LHCN-M2 (cell line): ENCODE measurements around the gene SCAMP2. TPM values are rescaled to one million over a fixed set of nuclear protein-coding genes. Genes with fewer than 3 reads are reported as not detected.
A peak's percentile ranks its signal among the peaks of the same experiment; 100 is the strongest.

Experiments used
- DNase-seq: peaks from one replicate; pipeline ENCODE4 v3.0.0-alpha.2; 2012; ENCODE audit warnings: low read depth
- total RNA-seq: library from RNA; depleted of rRNA; stranded (reverse); fragments of >200 nt; gene quantifications from 2 replicates; pipeline ENCODE4 v1.2.3, GENCODE V29; 2014

The SCAMP2 gene
- total RNA-seq, 1 experiment from 2014 or later, result 29.2 TPM

GRCh38 chr15:74821091-74821789, 51.9 kb downstream of the SCAMP2 start:
- DNase-seq, result no peak

- no peak for DNase-seq
Measured at GRCh38 chr15:74820056-74820455, 53.1 kb downstream of the SCAMP2 start.

GRCh38 chr15:74817370-74817737, 55.8 kb downstream of the SCAMP2 start:
- DNase-seq, result peak; percentile 8

GRCh38 chr15:74816624-74817369, 56.4 kb downstream of the SCAMP2 start:
- DNase-seq, result no peak

GRCh38 chr15:74815961-74816360, 57.2 kb downstream of the SCAMP2 start:
- DNase-seq, result no peak

GRCh38 chr15:74815121-74815934, 57.8 kb downstream of the SCAMP2 start:
- no peak for DNase-seq

GRCh38 chr15:74812533-74812932, 60.6 kb downstream of the SCAMP2 start, which contains the start of gene LMAN1L:
Gene LMAN1L (plus strand): TSS chr15:74812835. CDS start chr15:74812855, 20 bp downstream.
- DNase-seq, result no peak

- peak; percentile 46 for DNase-seq
Measured at GRCh38 chr15:74809956-74810355, 63.2 kb downstream of the SCAMP2 start.

- no peak for DNase-seq
Measured at GRCh38 chr15:74809242-74809641, 63.9 kb downstream of the SCAMP2 start.

- no peak for DNase-seq
Measured at GRCh38 chr15:74808840-74809229, 64.3 kb downstream of the SCAMP2 start.

- no peak for DNase-seq
Measured at GRCh38 chr15:74808078-74808839, 64.9 kb downstream of the SCAMP2 start.

GRCh38 chr15:74807282-74807681, 65.9 kb downstream of the SCAMP2 start:
- no peak for DNase-seq

GRCh38 chr15:74804935-74805334, 68.2 kb downstream of the SCAMP2 start:
- DNase-seq, result no peak

- no peak for DNase-seq
Measured at GRCh38 chr15:74802862-74803447, 70.2 kb downstream of the SCAMP2 start.

- DNase-seq, result no peak
Measured at GRCh38 chr15:74802290-74802689, 70.9 kb downstream of the SCAMP2 start.

- no peak for DNase-seq
Measured at GRCh38 chr15:74801311-74801997, 71.7 kb downstream of the SCAMP2 start.

- no peak for DNase-seq
Measured at GRCh38 chr15:74800559-74801094, 72.5 kb downstream of the SCAMP2 start.

- DNase-seq, result peak; percentile 81
Measured at GRCh38 chr15:74799856-74800558, 73.2 kb downstream of the SCAMP2 start.

- no peak for DNase-seq
Measured at GRCh38 chr15:74799255-74799855, 73.8 kb downstream of the SCAMP2 start.
